Measurements from ENCODE around the gene CERS5. TPM values are rescaled to one million over a fixed set of nuclear protein-coding genes. Genes with fewer than 3 reads are reported as not detected.

The CERS5 gene
- total RNA-seq, 4 donors from 2014 or later: 23.4 to 27.9 (median 26.4) TPM

GRCh38 chr12:50106907-50107306, 60.3 kb downstream of the CERS5 start:
- no peaks in the 10 kb centered on the region for H3K27me3 ChIP-seq
- no peaks in the 10 kb centered on the region for H3K36me3 ChIP-seq
- no peak overlapping the region for H3K27ac ChIP-seq
- no peak overlapping the region for H3K4me3 ChIP-seq
- WGBS, 2 donors (ENCODE audit: low coverage in 1 of 2): 83% methylated on average over 2 of the region's 3 CpGs; no CpG with 5 or more reads in 1 of the 2 donors
- H3K9me3 ChIP-seq: no peaks in the 10 kb centered on the region
- no peak for ATAC-seq
- TF ChIP-seq EP300 (IDR thresholded peaks at IDR 0.05) (no peak), POLR2AphosphoS5 (IDR thresholded peaks at IDR 0.05) (no peak), CTCF (IDR thresholded peaks at IDR 0.05) (no peak), POLR2A (IDR thresholded peaks at IDR 0.05) (no peak)
- peaks cover 0 to 49% (median 24%) of the 10 kb centered on the region in 3 donors for H3K4me1 ChIP-seq

- TF ChIP-seq POLR2A (IDR thresholded peaks at IDR 0.05) (no peak), POLR2AphosphoS5 (IDR thresholded peaks at IDR 0.05) (no peak)
- Histone ChIP-seq H3K9me3 (no peaks in the 10 kb centered on the region), H3K36me3 (peaks cover 0 to 5% of the 10 kb centered on the region in 2 donors), H3K4me1 (peaks cover 0 to 43% (median 19%) of the 10 kb centered on the region in 3 donors), H3K27ac (no peak overlapping the region), H3K4me3 (no peak overlapping the region), H3K27me3 (no peaks in the 10 kb centered on the region)
- ATAC-seq: no peak
- 88 to 93% methylated on average over 6 to 7 of the region's 12 CpGs for WGBS, 2 donors (ENCODE audit: low coverage in 1 of 2)
Measured at GRCh38 chr12:50105913-50106450, 61.2 kb downstream of the CERS5 start.

GRCh38 chr12:50104417-50105366, 62.5 kb downstream of the CERS5 start:
- Histone ChIP-seq H3K27ac (no peak overlapping the region), H3K36me3 (peaks cover 0 to 18% of the 10 kb centered on the region in 2 donors), H3K4me1 (peaks cover 0 to 30% (median 10%) of the 10 kb centered on the region in 3 donors), H3K27me3 (no peaks in the 10 kb centered on the region), H3K4me3 (peak overlapping the region in 1 of 2 donors; percentile 17), H3K9me3 (no peaks in the 10 kb centered on the region)
- WGBS, 2 donors (ENCODE audit: low coverage in 1 of 2): no CpG with 5 or more reads among the region's 14 CpGs
- no peak for TF ChIP-seq EP300 (IDR thresholded peaks at IDR 0.05)
- TF ChIP-seq POLR2AphosphoS5 (IDR thresholded peaks at IDR 0.05): no peak
- no peak for TF ChIP-seq CTCF (IDR thresholded peaks at IDR 0.05)
- no peak for TF ChIP-seq POLR2A (IDR thresholded peaks at IDR 0.05)
- ATAC-seq: peak; percentile 33

GRCh38 chr12:50103767-50104321, 63.3 kb downstream of the CERS5 start, which contains the start of gene GPD1:
TSS of gene GPD1 (plus strand) at chr12:50104008. CDS start at chr12:50104051, 43 bp downstream.
- no peaks in the 10 kb centered on the region for H3K27me3 ChIP-seq
- H3K9me3 ChIP-seq: no peaks in the 10 kb centered on the region
- 20 to 29% methylated on average over 1 to 3 of the region's 13 CpGs for WGBS, 2 donors (ENCODE audit: low coverage in 1 of 2)
- H3K4me1 ChIP-seq: peaks cover 0 to 23% (median 10%) of the 10 kb centered on the region in 3 donors
- peak within 1 kb of the TSS in 1 of 2 donors; percentile 17 for H3K4me3 ChIP-seq
- peak; percentile 81 for ATAC-seq
- peaks cover 0 to 26% of the 10 kb centered on the region in 2 donors for H3K36me3 ChIP-seq
- H3K27ac ChIP-seq: peak within 1 kb of the TSS in 3 of 4 donors; percentile 21 to 28 (median 24)
- TF ChIP-seq POLR2A (IDR thresholded peaks at IDR 0.05) (no peak), CTCF (IDR thresholded peaks at IDR 0.05) (peak in 1 of 4 experiments; percentile 9)

- H3K36me3 ChIP-seq: peaks cover 0 to 31% of the 10 kb centered on the region in 2 donors
- no peaks in the 10 kb centered on the region for H3K27me3 ChIP-seq
- 80% methylated on average over 2 of the region's 2 CpGs; no CpG with 5 or more reads in 1 of the 2 donors for WGBS, 2 donors (ENCODE audit: low coverage in 1 of 2)
- no peak for TF ChIP-seq CTCF (IDR thresholded peaks at IDR 0.05)
- TF ChIP-seq POLR2A (IDR thresholded peaks at IDR 0.05): no peak
- TF ChIP-seq POLR2AphosphoS5 (IDR thresholded peaks at IDR 0.05): no peak
- TF ChIP-seq EP300 (IDR thresholded peaks at IDR 0.05): no peak
- no peaks in the 10 kb centered on the region for H3K9me3 ChIP-seq
- H3K27ac ChIP-seq: peak overlapping the region in 3 of 4 donors; percentile 21 to 28 (median 24)
- peaks cover 0 to 23% (median 10%) of the 10 kb centered on the region in 3 donors for H3K4me1 ChIP-seq
- ATAC-seq: no peak
- H3K4me3 ChIP-seq: no peak overlapping the region
Measured at GRCh38 chr12:50103351-50103750, 63.8 kb downstream of the CERS5 start.
